Adrenal gland (tissue), 5 donors: ENCODE measurements around the gene ZNF561.

Source experiments
- POLR2A ChIP-seq, 2 donors: fragments of 450-650 bp; IDR thresholded peaks; one replicate each; pipeline ENCODE4 v1.6.1; 2017; ENCODE audit warnings: antibody characterized with exemption in 2 of 2, mild to moderate bottlenecking in 2 of 2, moderate library complexity in 1 of 2
- TF ChIP-seq, protein P1 (sequence below), 6 experiments: fragments of 450-650 bp in 4 of 6; fragments of 200-600 bp in 2 of 6; sonication (generic) in 1 of 6; IDR thresholded peaks; 1 replicate in 5 of 6; 2 replicates in 1 of 6; pipeline versions ENCODE4 v1.5.1 to v1.8.0; 2016 to 2021; ENCODE audit warnings: antibody characterized with exemption in 6 of 6, mild to moderate bottlenecking in 2 of 6, moderate library complexity in 1 of 6
- donor health status: DM: no; HTN: no; CAD: no.

DNA sequence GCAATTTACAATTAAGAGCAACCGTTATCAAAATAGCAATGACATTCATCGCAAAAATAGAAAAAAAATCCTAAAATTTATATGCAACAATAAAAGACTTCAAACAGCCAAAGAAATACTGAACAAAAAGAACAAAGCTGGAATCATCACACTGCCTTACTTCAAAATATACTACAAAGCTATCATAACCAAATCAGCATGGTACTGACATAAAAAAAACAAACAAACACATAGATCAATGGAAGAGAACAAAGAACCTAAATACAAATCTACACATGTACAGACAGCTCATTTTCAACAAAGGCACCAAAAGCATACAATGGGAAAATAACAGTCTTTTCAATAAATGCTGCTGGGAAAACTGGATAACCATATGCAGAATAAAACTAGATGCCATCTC, 47.5 kb upstream of the ZNF561 start:
- no peak for TF ChIP-seq POLR2A (IDR thresholded peaks at IDR 0.05)
- TF ChIP-seq, protein P1, sequence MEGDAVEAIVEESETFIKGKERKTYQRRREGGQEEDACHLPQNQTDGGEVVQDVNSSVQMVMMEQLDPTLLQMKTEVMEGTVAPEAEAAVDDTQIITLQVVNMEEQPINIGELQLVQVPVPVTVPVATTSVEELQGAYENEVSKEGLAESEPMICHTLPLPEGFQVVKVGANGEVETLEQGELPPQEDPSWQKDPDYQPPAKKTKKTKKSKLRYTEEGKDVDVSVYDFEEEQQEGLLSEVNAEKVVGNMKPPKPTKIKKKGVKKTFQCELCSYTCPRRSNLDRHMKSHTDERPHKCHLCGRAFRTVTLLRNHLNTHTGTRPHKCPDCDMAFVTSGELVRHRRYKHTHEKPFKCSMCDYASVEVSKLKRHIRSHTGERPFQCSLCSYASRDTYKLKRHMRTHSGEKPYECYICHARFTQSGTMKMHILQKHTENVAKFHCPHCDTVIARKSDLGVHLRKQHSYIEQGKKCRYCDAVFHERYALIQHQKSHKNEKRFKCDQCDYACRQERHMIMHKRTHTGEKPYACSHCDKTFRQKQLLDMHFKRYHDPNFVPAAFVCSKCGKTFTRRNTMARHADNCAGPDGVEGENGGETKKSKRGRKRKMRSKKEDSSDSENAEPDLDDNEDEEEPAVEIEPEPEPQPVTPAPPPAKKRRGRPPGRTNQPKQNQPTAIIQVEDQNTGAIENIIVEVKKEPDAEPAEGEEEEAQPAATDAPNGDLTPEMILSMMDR (IDR thresholded peaks at IDR 0.05), result no peak
